Mucosa of descending colon (tissue), 3 donors: Measurements from ENCODE around the gene CGA. TPM values are rescaled to one million over a fixed set of nuclear protein-coding genes. Genes with fewer than 3 reads are reported as not detected.
"Not testable (repeated sequence)": the region's sequence is repeated elsewhere in the genome, so short reads cannot be mapped to it uniquely, and the experiment has no call there.

Experiments
- ATAC-seq: fragments of 200-7000 bp; cut with Tn5 transposase; one replicate; pipeline ENCODE4 v1.9.1; 2020; ENCODE audit warnings: mild to moderate bottlenecking, moderate library complexity
- DNase-seq, 3 donors: peaks; one replicate each; pipeline ENCODE4 v3.0.0-alpha.2; 2020
- H3K36me3 ChIP-seq: fragments of 200-600 bp; one replicate; pipeline ENCODE4 v1.8.0; 2021; ENCODE audit warnings: low read depth, mild to moderate bottlenecking
- H3K4me1 ChIP-seq: fragments of 200-600 bp; one replicate; pipeline ENCODE4 v1.8.0; 2021; ENCODE audit warnings: low read depth, mild to moderate bottlenecking
- H3K4me3 ChIP-seq: fragments of 200-600 bp; one replicate; pipeline ENCODE4 v1.8.0; 2021; ENCODE audit warnings: mild to moderate bottlenecking
- H3K9me3 ChIP-seq: fragments of 200-600 bp; one replicate; pipeline ENCODE4 v1.8.0; 2021; ENCODE audit warnings: mild to moderate bottlenecking
- intact Hi-C, 2 donors: fragments of 100-400 bp; cut with DNase I in 1 of 2; cut with micrococcal nuclease in 1 of 2; formaldehyde crosslinking; loops; one replicate each; pipeline versions ENCODE4 v1.11.0 to v1.11.1; 2022; cut with DNase I, micrococcal nuclease
- long read RNA-seq, 2 donors: library from polyadenylated mRNA; unstranded; transcript quantifications; one replicate each; pipeline ENCODE4 v2.0.0, GENCODE V29; 2019 to 2021
- total RNA-seq, 3 donors: library from RNA; stranded (reverse); fragmentation: NEBNext Ultra II Directional in 2 of 3; extraction: Animal tissue kit (Norgen Biotek cat#: 25700) in 2 of 3; gene quantifications; one replicate each; pipeline versions ENCODE4 v1.2.1 to v1.2.4, GENCODE V29; 2021 to 2023
- TF ChIP-seq, protein P1 (sequence below): fragments of 200-600 bp; IDR thresholded peaks from one replicate; pipeline ENCODE4 v1.8.0; 2022; ENCODE audit warnings: antibody characterized with exemption, mild to moderate bottlenecking
- donor health status: DM: no; HTN: no; CAD: no; lungs with moderate emphysema.
- donor health status: DM: no; HTN: no; CAD: no.
- donor health status: DM: no; HTN: yes; CAD: no.

CGA gene
- total RNA-seq: not detected
- long read RNA-seq, donor 1: 0 reads
- long read RNA-seq, donor 2: 0 reads

DNA sequence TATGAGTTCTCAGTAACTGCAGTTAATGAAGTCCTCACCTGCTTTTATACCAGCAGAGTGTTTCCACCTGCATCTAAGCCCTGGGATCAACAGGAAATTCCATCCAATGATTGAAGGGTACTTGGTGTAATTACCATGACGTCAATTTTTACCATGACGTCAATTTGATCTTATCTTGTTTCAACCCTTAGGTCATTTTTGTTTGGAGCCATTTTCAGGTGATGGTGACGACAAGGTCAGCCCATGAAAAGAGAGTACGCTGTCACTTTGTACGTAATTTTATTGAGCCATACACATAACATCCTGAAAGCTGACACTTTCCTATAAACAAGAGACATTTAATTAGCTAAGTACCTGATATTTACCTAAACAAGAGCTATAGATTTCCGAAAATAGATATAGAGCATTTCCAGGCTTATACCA is at the start of gene CGA:
Gene CGA, minus strand, starts transcription at position 20 of the 423 bp plus-strand sequence. CDS start 6,906 bp downstream, outside the sequence.
- intact Hi-C loops: no loop called here
- H3K4me1 ChIP-seq: no peaks in the 10 kb centered on the region
- H3K9me3 ChIP-seq: no peaks in the 10 kb centered on the region
- ATAC-seq (no peak), DNase-seq (no peak)
- H3K36me3 ChIP-seq: no peaks in the 10 kb centered on the region
- H3K4me3 ChIP-seq: no peak within 1 kb of the TSS
- TF ChIP-seq, protein P1, sequence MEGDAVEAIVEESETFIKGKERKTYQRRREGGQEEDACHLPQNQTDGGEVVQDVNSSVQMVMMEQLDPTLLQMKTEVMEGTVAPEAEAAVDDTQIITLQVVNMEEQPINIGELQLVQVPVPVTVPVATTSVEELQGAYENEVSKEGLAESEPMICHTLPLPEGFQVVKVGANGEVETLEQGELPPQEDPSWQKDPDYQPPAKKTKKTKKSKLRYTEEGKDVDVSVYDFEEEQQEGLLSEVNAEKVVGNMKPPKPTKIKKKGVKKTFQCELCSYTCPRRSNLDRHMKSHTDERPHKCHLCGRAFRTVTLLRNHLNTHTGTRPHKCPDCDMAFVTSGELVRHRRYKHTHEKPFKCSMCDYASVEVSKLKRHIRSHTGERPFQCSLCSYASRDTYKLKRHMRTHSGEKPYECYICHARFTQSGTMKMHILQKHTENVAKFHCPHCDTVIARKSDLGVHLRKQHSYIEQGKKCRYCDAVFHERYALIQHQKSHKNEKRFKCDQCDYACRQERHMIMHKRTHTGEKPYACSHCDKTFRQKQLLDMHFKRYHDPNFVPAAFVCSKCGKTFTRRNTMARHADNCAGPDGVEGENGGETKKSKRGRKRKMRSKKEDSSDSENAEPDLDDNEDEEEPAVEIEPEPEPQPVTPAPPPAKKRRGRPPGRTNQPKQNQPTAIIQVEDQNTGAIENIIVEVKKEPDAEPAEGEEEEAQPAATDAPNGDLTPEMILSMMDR: no peak

DNA sequence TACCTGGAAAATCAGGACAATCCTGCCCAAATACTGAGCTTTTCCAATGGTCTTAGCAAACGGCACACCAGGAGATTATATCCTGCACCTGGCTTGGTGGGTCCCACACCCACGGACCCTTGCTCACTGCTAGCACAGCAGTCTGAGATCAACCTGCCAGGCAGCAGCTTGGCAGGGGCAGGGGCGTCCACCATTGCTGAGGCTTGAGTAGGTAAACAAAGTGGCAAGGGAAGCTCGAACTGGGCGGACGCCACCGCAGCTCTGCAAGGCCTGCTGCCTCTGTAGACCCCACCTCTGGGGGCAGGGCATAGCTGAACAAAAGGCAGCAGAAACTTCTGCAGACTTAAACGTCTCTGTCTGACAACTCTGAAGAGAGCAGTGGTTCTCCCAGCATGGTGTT is 45.0 kb upstream of the CGA start:
- not testable (repeated sequence) for H3K36me3 ChIP-seq, H3K4me3 ChIP-seq, H3K4me1 ChIP-seq, DNase-seq, H3K9me3 ChIP-seq, ATAC-seq
- intact Hi-C loops: loop anchor here in 1 of 2 donors (5.0 kb wide), 1 partner anchor 97 kb away; no protein-coding TSS in a partner anchor

DNA sequence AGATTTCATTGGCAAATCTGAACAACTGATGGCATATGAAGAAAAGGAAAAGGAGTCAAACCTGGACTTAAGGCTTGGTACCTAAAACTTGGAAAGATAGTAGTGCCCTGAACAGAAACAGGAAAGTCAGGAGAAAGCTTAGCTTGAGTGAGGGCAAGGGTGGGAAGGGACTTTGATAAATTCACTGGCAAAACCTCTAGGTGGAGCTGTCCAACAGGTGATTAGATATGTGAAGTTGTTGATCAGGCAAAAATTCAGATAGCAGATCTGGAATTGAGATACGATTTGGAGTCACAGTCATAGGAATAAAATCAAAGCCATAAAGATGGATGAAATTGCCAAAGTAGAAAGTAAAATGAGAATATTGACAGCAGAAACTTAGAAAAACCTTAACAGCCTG is 44.3 kb upstream of the CGA start:
- Histone ChIP-seq H3K36me3 (no peaks in the 10 kb centered on the region), H3K4me1 (no peaks in the 10 kb centered on the region), H3K4me3 (no peak overlapping the region), H3K9me3 (no peaks in the 10 kb centered on the region)
- intact Hi-C loops: loop anchor here in 1 of 2 donors (5.0 kb wide), 1 partner anchor 98 kb away; no protein-coding TSS in a partner anchor
- DNase-seq (peak in 1 of 3 donors; percentile 68), ATAC-seq (peak; percentile 82)
- TF ChIP-seq, protein P1: peak; percentile 61

DNA sequence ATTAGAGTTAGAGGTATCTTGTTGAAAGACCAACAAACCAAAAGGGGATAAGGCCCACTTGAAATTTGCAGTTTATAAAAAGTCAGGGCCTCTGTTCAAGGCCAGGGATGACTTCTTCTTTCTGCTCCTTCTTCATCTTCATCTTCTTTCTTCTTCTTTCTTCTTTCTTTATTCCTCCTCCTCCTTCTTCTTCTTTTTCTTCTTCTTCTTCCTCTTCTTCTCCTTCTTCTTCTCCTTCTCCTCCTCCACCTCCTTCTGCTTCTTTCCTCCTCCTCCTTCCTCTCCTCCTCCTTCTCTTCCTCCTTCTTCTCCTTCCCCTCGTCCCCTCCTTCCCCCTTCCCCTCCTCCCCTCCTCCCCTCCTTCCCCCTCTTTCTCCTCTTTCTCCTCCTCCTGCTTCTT is 42.1 kb upstream of the CGA start:
- Histone ChIP-seq H3K4me1 (no peaks in the 10 kb centered on the region), H3K36me3 (no peaks in the 10 kb centered on the region), H3K4me3 (no peak overlapping the region), H3K9me3 (no peaks in the 10 kb centered on the region)
- intact Hi-C loops: loop anchor here in 1 of 2 donors (5.0 kb wide), 1 partner anchor 100 kb away; no protein-coding TSS in a partner anchor
- no peak for DNase-seq
- ATAC-seq: no peak
- TF ChIP-seq, protein P1: no peak

DNA sequence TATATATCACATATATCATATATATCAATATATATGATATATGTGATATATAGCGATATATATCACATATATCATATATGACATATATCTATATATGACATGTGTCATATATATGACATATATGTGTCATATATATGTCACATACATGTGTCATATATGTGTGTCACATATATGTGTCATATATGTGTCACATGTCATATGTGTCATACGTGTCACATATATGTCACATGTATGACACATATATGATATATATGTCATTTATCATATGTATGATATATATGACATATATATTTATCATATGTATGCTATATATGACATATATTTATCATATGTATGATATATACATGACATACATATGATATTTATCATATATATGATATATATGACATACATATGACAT is 32.8 kb upstream of the CGA start:
- H3K4me1 ChIP-seq: no peaks in the 10 kb centered on the region
- no peaks in the 10 kb centered on the region for H3K36me3 ChIP-seq
- H3K4me3 ChIP-seq: no peak overlapping the region
- TF ChIP-seq, protein P1: no peak
- H3K9me3 ChIP-seq: no peaks in the 10 kb centered on the region
- intact Hi-C loops: no loop called here
- DNase-seq: no peak
- no peak for ATAC-seq

DNA sequence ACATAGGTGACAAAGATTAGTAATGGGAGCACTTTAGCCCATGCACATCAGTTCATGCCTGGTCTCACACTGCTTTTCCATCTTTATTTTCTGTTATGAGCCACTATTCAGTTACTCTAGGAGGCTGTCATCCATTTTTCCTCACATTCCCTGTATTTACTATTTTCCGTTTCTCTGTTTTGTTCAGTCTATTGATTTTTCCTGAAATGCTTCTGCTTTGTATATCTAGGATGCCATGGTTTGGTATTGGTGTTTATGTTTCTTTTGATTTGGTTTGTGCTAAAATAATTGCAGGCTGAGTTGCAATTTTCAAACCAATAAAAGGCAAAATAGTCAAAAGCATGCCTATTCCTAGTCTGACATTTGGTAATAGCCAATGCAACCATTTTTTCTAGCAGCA is 31.6 kb upstream of the CGA start:
- DNase-seq (no peak), ATAC-seq (no peak)
- Histone ChIP-seq H3K4me1 (no peaks in the 10 kb centered on the region), H3K9me3 (no peaks in the 10 kb centered on the region), H3K36me3 (no peaks in the 10 kb centered on the region), H3K4me3 (no peak overlapping the region)
- intact Hi-C loops: no loop called here
- TF ChIP-seq, protein P1: no peak
